ENCODE measurements around the gene SLFN12L. TPM values are rescaled to one million over a fixed set of nuclear protein-coding genes. Genes with fewer than 3 reads are reported as not detected.
"Not testable (repeated sequence)": the region's sequence is repeated elsewhere in the genome, so short reads cannot be mapped to it uniquely, and the experiment has no call there.

SLFN12L gene
- total RNA-seq, 1 experiment from 2014 or later, result not detected

DNA sequence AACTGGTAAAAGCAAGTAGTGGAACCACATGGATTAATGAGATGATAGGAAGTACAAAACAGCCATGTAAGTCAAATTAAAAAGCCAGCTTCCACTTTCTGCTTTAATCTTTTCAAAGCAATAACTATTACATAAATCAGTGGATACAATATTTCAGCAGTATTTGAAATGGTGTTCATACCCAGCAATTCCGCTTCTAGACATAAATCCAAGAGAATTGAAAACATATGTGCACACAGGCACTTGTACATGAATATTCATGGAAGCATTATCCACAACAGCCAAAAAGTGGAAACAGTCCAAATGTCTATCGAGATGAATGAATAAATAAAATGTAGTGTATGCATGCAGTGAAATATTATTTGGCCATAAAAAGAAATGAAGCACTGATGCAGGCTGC lies 27.4 kb downstream of the SLFN12L start:
- no peak overlapping the region for H3K27ac ChIP-seq
- no peak for TF ChIP-seq EZH2 (IDR thresholded peaks at IDR 0.05; ENCODE audit: low read depth)
- TF ChIP-seq, protein P1, sequence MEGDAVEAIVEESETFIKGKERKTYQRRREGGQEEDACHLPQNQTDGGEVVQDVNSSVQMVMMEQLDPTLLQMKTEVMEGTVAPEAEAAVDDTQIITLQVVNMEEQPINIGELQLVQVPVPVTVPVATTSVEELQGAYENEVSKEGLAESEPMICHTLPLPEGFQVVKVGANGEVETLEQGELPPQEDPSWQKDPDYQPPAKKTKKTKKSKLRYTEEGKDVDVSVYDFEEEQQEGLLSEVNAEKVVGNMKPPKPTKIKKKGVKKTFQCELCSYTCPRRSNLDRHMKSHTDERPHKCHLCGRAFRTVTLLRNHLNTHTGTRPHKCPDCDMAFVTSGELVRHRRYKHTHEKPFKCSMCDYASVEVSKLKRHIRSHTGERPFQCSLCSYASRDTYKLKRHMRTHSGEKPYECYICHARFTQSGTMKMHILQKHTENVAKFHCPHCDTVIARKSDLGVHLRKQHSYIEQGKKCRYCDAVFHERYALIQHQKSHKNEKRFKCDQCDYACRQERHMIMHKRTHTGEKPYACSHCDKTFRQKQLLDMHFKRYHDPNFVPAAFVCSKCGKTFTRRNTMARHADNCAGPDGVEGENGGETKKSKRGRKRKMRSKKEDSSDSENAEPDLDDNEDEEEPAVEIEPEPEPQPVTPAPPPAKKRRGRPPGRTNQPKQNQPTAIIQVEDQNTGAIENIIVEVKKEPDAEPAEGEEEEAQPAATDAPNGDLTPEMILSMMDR (conservative IDR thresholded peaks at IDR 0.05), result no peak
- POLR2A ChIA-PET (ENCODE audit: unreplicated experiment), result no interaction called here
- no peak overlapping the region for H2AFZ ChIP-seq
- peaks cover 54% of the 10 kb centered on the region for H3K27me3 ChIP-seq (ENCODE audit: insufficient read depth, low read depth)
- BruUV-seq (replicated peaks), result no TSS peak
- H4K20me1 ChIP-seq (ENCODE audit: insufficient read depth), result no peaks in the 10 kb centered on the region
- no peak overlapping the region for H3K4me2 ChIP-seq
- H3K4me1 ChIP-seq (replicated peaks; ENCODE audit: insufficient read depth), result no peaks in the 10 kb centered on the region
- no peaks in the 10 kb centered on the region for H3F3A ChIP-seq (ENCODE audit: insufficient read depth, low read depth)
- no peaks in the 10 kb centered on the region for H3K9me3 ChIP-seq (ENCODE audit: insufficient read depth, low read depth)
- H3K4me3 ChIP-seq, result no peak overlapping the region
- intact Hi-C loops (cut with micrococcal nuclease; ENCODE audit: unreplicated experiment), result no loop called here
- H3K9me2 ChIP-seq (ENCODE audit: insufficient read depth), result no peaks in the 10 kb centered on the region
- DNase-seq, result no peak
- no peaks in the 10 kb centered on the region for H3K36me3 ChIP-seq (ENCODE audit: low read depth)
- no peaks in the 10 kb centered on the region for H3K79me2 ChIP-seq (ENCODE audit: low read depth)
- CTCF ChIA-PET, result no interaction called here

DNA sequence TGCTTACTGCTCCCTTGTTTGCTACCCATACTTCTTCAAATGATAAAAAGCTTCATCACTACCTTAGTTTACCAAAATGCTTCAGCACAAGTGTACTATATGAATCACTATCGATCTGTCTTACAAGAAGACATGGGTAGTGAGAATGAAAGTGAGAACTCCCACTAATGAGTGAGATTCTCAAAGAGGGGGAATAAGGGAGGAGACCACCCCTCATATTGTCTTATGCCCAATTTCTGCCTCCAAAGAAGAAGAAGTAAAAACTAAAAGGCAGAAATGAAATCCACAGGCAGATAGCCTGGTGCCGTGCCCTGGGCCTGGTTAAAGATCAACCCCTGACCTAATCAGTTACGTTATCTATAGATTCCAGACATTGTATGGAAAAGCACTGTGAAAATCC lies 29.8 kb downstream of the SLFN12L start:
- H3K4me2 ChIP-seq; H3K4me3 ChIP-seq; CTCF ChIA-PET; H3K36me3 ChIP-seq (ENCODE audit: low read depth); H2AFZ ChIP-seq; H3K27ac ChIP-seq; POLR2A ChIA-PET (ENCODE audit: unreplicated experiment); H3K9me2 ChIP-seq (ENCODE audit: insufficient read depth); intact Hi-C loops (cut with micrococcal nuclease; ENCODE audit: unreplicated experiment); H3K9me3 ChIP-seq (ENCODE audit: insufficient read depth, low read depth); H3F3A ChIP-seq (ENCODE audit: insufficient read depth, low read depth); H3K4me1 ChIP-seq (replicated peaks; ENCODE audit: insufficient read depth); H4K20me1 ChIP-seq (ENCODE audit: insufficient read depth); H3K79me2 ChIP-seq (ENCODE audit: low read depth); BruUV-seq (replicated peaks); DNase-seq: not testable (repeated sequence)
- H3K27me3 ChIP-seq (ENCODE audit: insufficient read depth, low read depth), result peaks cover 51% of the 10 kb centered on the region

DNA sequence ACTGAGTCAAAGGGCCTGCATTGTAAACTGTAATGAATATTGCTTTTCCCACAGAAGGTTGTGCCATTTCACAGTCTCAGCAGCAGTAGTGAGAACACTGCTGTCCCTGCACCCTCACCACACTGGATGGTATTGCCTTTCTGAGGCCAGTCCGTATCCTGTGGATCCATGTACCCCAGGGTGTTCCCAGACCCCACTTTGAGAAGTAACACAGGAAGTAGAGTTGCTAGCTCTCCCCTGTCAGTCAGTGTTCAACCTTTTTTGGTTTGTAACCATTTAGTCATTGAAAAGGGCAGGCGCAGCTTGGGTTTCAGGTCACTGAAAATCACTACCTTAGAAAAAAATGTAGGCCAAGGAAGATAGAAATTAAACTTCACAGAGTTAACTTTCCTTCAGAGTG lies 37.9 kb downstream of the SLFN12L start:
- TF ChIP-seq, protein P1 (conservative IDR thresholded peaks at IDR 0.05), result no peak
- no peak for TF ChIP-seq EZH2 (IDR thresholded peaks at IDR 0.05; ENCODE audit: low read depth)

DNA sequence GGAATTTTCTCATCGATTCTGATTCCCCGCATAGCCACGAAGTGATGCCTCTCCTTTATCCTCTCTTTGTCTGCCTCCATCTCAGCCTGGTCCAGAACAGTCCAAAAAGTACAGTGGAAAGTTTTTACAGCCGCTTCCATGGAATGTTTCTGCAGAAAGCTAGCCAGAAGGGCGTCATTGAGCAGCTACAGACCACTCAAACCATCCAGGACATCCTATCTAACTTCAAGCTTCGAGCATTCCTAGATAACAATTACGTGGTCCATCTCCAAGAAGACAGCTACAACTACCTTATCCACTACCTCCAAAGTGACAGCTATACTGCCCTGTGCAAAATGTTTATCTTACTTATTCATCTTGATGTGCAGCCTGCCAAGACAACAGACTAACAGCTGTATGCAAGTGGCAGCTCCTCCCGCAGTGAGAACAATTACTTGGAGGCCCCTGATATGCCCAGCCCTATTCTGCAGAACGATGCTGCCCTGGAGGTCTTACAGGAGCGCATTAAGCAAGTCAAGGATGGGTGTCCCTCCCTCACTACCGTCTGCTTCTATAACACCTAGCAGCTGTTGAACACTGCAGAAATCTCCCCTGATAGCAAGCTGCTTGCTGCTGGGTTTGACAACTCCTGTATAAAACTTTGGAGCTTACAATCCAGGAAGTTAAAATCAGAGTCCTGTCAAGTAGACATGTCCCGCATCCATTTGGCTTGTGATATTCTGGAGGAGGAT lies 38.9 kb downstream of the SLFN12L start:
- Histone ChIP-seq H3F3A (ENCODE audit: insufficient read depth, low read depth) (no peaks in the 10 kb centered on the region), H4K20me1 (ENCODE audit: insufficient read depth) (no peaks in the 10 kb centered on the region), H2AFZ (no peak overlapping the region), H3K4me2 (no peak overlapping the region), H3K9me3 (ENCODE audit: insufficient read depth, low read depth) (no peaks in the 10 kb centered on the region), H3K27me3 (ENCODE audit: insufficient read depth, low read depth) (peaks cover 67% of the 10 kb centered on the region), H3K36me3 (ENCODE audit: low read depth) (no peaks in the 10 kb centered on the region), H3K79me2 (ENCODE audit: low read depth) (no peaks in the 10 kb centered on the region), H3K4me3 (no peak overlapping the region), H3K27ac (no peak overlapping the region), H3K9me2 (ENCODE audit: insufficient read depth) (no peaks in the 10 kb centered on the region), H3K4me1 (replicated peaks; ENCODE audit: insufficient read depth) (no peaks in the 10 kb centered on the region)
- intact Hi-C loops (cut with micrococcal nuclease; ENCODE audit: unreplicated experiment), result no loop called here
- DNase-seq, result no peak
- ChIA-PET CTCF (interaction anchor here (0.6 kb wide), 1 partner anchor 32 kb away, joined by 9 read pairs; no protein-coding TSS in a partner anchor), POLR2A (ENCODE audit: unreplicated experiment) (no interaction called here)
- BruUV-seq (replicated peaks), result no TSS peak
- no peak for TF ChIP-seq EZH2 (IDR thresholded peaks at IDR 0.05; ENCODE audit: low read depth)
- TF ChIP-seq, protein P1 (conservative IDR thresholded peaks at IDR 0.05), result no peak

More for the DNA sequence above, 37.9 kb downstream of the SLFN12L start:
- Histone ChIP-seq H3K4me2 (no peak overlapping the region), H3K27ac (no peak overlapping the region), H2AFZ (no peak overlapping the region), H3K79me2 (ENCODE audit: low read depth) (no peaks in the 10 kb centered on the region), H3F3A (ENCODE audit: insufficient read depth, low read depth) (no peaks in the 10 kb centered on the region), H3K4me1 (replicated peaks; ENCODE audit: insufficient read depth) (no peaks in the 10 kb centered on the region), H4K20me1 (ENCODE audit: insufficient read depth) (no peaks in the 10 kb centered on the region), H3K9me2 (ENCODE audit: insufficient read depth) (no peaks in the 10 kb centered on the region), H3K36me3 (ENCODE audit: low read depth) (no peaks in the 10 kb centered on the region), H3K4me3 (no peak overlapping the region), H3K9me3 (ENCODE audit: insufficient read depth, low read depth) (no peaks in the 10 kb centered on the region), H3K27me3 (ENCODE audit: insufficient read depth, low read depth) (peaks cover 67% of the 10 kb centered on the region)
- POLR2A ChIA-PET (ENCODE audit: unreplicated experiment), result no interaction called here
- DNase-seq, result no peak
- no TSS peak for BruUV-seq (replicated peaks)
- intact Hi-C loops (cut with micrococcal nuclease; ENCODE audit: unreplicated experiment), result no loop called here
- CTCF ChIA-PET, result no interaction called here
